K562 (cell line): ENCODE results near the gene SLC22A4. TPM values are rescaled to one million over a fixed set of nuclear protein-coding genes. Genes with fewer than 3 reads are reported as not detected.

Experiments used
- ATAC-seq: fragments of 200-7000 bp; cut with Tn5 transposase; 3 replicates; pipeline ENCODE4 v1.9.1; 2020; ENCODE audit warnings: moderate library complexity
- BruUV-seq: library from RNA; stranded (reverse); fragments of 400-500 nt; replicated peaks from 2 replicates; lab custom pipeline; 2021; lab: Mats Ljungman, UMichigan
- CTCF ChIA-PET: fragments of 300-600 bp; formaldehyde crosslinking; extraction: SDS; loops from one replicate; lab custom pipeline; 2021; ENCODE audit warnings: low intra/inter-chr PET ratio; lab: Yijun Ruan, JAX
- POLR2A ChIA-PET: fragments of 300-600, 350-650 bp; sonication (Branson Sonifier 250); formaldehyde crosslinking; extraction: SDS; loops from one replicate; lab custom pipeline; 2021; ENCODE audit warnings: antibody characterized with exemption, inconsistent platforms; lab: Yijun Ruan, JAX
- DNase-seq, 4 experiments: peaks; one replicate each; pipeline versions ENCODE4 v3.0.0 to v3.0.0-alpha.2; 2011 to 2018; ENCODE audit warnings: low spot score in 3 of 4, mixed read lengths in 3 of 4; ENCODE audit errors: extremely low read depth in 1 of 4
- FAIRE-seq: peaks from 2 replicates; lab custom pipeline; 2011; peaks lifted over from hg19 to GRCh38; lab: Jason Lieb, UNC
- H2AFZ ChIP-seq: 2 replicates; pipeline ENCODE4 v1.6.0; 2011; ENCODE audit warnings: low read depth, low read length, control low read depth, inconsistent platforms
- H3K27ac ChIP-seq: fragments of 200-600 bp; 3 replicates; pipeline ENCODE4 v1.8.0; 2011; ENCODE audit warnings: low read depth, mild to moderate bottlenecking, control low read depth, inconsistent platforms, low read length, moderate library complexity, mixed read lengths; ENCODE audit errors: extremely low read depth
- H3K27me3 ChIP-seq, 2 experiments: fragments of 300-600 bp in 1 of 2; 2 replicates in 1 of 2; 3 replicates in 1 of 2; pipeline versions ENCODE4 v1.6.0 to v1.8.0; 2011; ENCODE audit warnings: inconsistent platforms in 2 of 2, low read length in 2 of 2, mild to moderate bottlenecking in 1 of 2, mixed read lengths in 1 of 2, moderate library complexity in 1 of 2; ENCODE audit not compliant: control insufficient read depth in 2 of 2, insufficient read depth in 2 of 2
- H3K36me3 ChIP-seq: fragments of 300-600 bp; 3 replicates; pipeline ENCODE4 v1.8.0; 2011; ENCODE audit warnings: mild to moderate bottlenecking, low read length, inconsistent platforms; ENCODE audit not compliant: control insufficient read depth, insufficient read depth
- H3K4me1 ChIP-seq, 2 experiments: fragments of 200-600 bp in 1 of 2; replicated peaks in 1 of 2; 2 replicates in 1 of 2; 3 replicates in 1 of 2; pipeline versions ENCODE4 v1.5.1 to v1.8.0; 2011; ENCODE audit warnings: inconsistent platforms in 2 of 2, low read length in 2 of 2, mild to moderate bottlenecking in 1 of 2, mixed read lengths in 1 of 2, moderate library complexity in 1 of 2; ENCODE audit not compliant: control insufficient read depth in 2 of 2, insufficient read depth in 2 of 2
- H3K4me2 ChIP-seq: 2 replicates; pipeline ENCODE4 v1.6.1; 2011; ENCODE audit warnings: low read length, control low read depth, inconsistent platforms, mixed read lengths; ENCODE audit not compliant: insufficient read depth
- H3K4me3 ChIP-seq: fragments of 200-600 bp; sonication (generic), shearing (Covaris generic); 2 replicates; pipeline ENCODE4 v1.5.1; 2016; ENCODE audit warnings: control low read depth, inconsistent platforms
- H3K79me2 ChIP-seq: fragments of 200-600 bp; 3 replicates; pipeline ENCODE4 v1.8.0; 2011; ENCODE audit warnings: low read length, inconsistent platforms; ENCODE audit not compliant: control insufficient read depth, insufficient read depth
- H3K9ac ChIP-seq, 2 experiments: 2 replicates each; pipeline versions ENCODE4 v1.6.0 to v1.6.1; 2011; ENCODE audit warnings: low read depth in 2 of 2, low read length in 2 of 2, control low read depth in 1 of 2, inconsistent platforms in 1 of 2, mild to moderate bottlenecking in 1 of 2, mixed read lengths in 1 of 2; ENCODE audit not compliant: insufficient read depth in 1 of 2
- H3K9me1 ChIP-seq: one replicate; pipeline ENCODE4 v1.6.0; 2011; ENCODE audit warnings: inconsistent platforms, mild to moderate bottlenecking, low read length, moderate library complexity; ENCODE audit not compliant: control insufficient read depth, insufficient read depth
- H3K9me3 ChIP-seq: replicated peaks from 2 replicates; pipeline ENCODE4 v1.5.1; 2011; ENCODE audit warnings: low read depth, low read length, inconsistent platforms; ENCODE audit not compliant: control insufficient read depth, insufficient read depth
- H4K20me1 ChIP-seq: replicated peaks from 2 replicates; pipeline ENCODE4 v1.6.1; 2011; ENCODE audit warnings: low read length, inconsistent platforms, mixed read lengths; ENCODE audit not compliant: control insufficient read depth, insufficient read depth
- ARHGAP35 ChIP-seq: fragments of 450-650 bp; IDR thresholded peaks from 2 replicates; pipeline ENCODE4 v1.6.1; 2018; ENCODE audit not compliant: partially characterized antibody
- HBP1 ChIP-seq: fragments of 450-650 bp; formaldehyde crosslinking; IDR thresholded peaks from 2 replicates; pipeline ENCODE4 v1.4.0; 2022; ENCODE audit warnings: missing genetic modification characterization
- KDM4B ChIP-seq, 2 experiments: fragments of 450-650 bp in 1 of 2; sonication (generic) in 1 of 2; IDR thresholded peaks; 2 replicates each; pipeline ENCODE4 v1.6.1; 2016 to 2017; ENCODE audit warnings: borderline replicate concordance in 2 of 2, antibody characterized with exemption in 1 of 2, low read depth in 1 of 2, mild to moderate bottlenecking in 1 of 2
- MTA1 ChIP-seq: fragments of 450-650 bp; IDR thresholded peaks from 2 replicates; pipeline ENCODE4 v1.6.1; 2017; ENCODE audit warnings: borderline replicate concordance
- RBM25 ChIP-seq: fragments of 200-400 bp; formaldehyde crosslinking; IDR thresholded peaks from 2 replicates; pipeline ENCODE4 v1.6.1; 2018; ENCODE audit warnings: low read length, low read depth, moderate library complexity; ENCODE audit not compliant: severe bottlenecking
- ZNF444 ChIP-seq: fragments of 250-450 bp; sonication (Bioruptor Pico); IDR thresholded peaks from 2 replicates; pipeline ENCODE4 v1.4.0; 2020; ENCODE audit warnings: mild to moderate bottlenecking, moderate library complexity
- ZNF707 ChIP-seq: fragments of 250-450 bp; sonication (Bioruptor Pico); conservative IDR thresholded peaks from 2 replicates; pipeline ENCODE4 v1.8.0; 2022; ENCODE audit warnings: inconsistent platforms, mild to moderate bottlenecking, moderate library complexity
- WGBS: fragments of 100-300 bp; shearing (Covaris generic); methylation state at CpG from one replicate; pipeline ENCODE4 v1.1.6; 2016; ENCODE audit warnings: low coverage, mixed read lengths; ENCODE audit not compliant: insufficient coverage; ENCODE audit errors: missing lambda C conversion rate; 5-methylcytosine and 5-hydroxymethylcytosine counted together
- in situ Hi-C: fragments of 300-500 bp; cut with MboI; formaldehyde crosslinking; loops from 4 replicates; pipeline ENCODE4 v1.15.0; 2018; ENCODE audit warnings: inconsistent platforms, mixed read lengths
- intact Hi-C: fragments of 100-400 bp; cut with micrococcal nuclease; formaldehyde crosslinking; loops from 2 replicates; pipeline ENCODE4 v1.14.2; 2022
- polyA plus RNA-seq, 8 experiments: library from polyadenylated mRNA; depleted of rRNA in 4 of 8; stranded (reverse) in 5 of 8; unstranded in 3 of 8; fragments of >200 nt; fragmentation: Nextera tagmentation in 2 of 8; fragmentation: Illumina TruSeq in 1 of 8; extraction: Ambion mirVana in 2 of 8; extraction: Trizol in 1 of 8; gene quantifications; 2 replicates each; pipeline versions ENCODE4 v1.2.1 to v1.2.3, GENCODE V29; 2011 to 2014; ENCODE audit warnings: inconsistent platforms in 1 of 8, missing spikeins in 1 of 8
- total RNA-seq, 7 experiments: library from RNA; depleted of rRNA in 6 of 7; stranded (reverse); fragments of >200 nt in 6 of 7; fragmentation: Illumina TruSeq in 2 of 7; extraction: Trizol in 2 of 7; gene quantifications; 2 replicates each; pipeline versions ENCODE4 v1.2.1 to v1.2.3, GENCODE V29; 2011 to 2021; ENCODE audit warnings: low replicate concordance in 1 of 7
- TF ChIP-seq, protein P1 (sequence below), 2 experiments: fragments of 450-650 bp in 1 of 2; IDR thresholded peaks; 2 replicates each; pipeline ENCODE4 v1.6.1; 2011 to 2017; ENCODE audit warnings: low read depth in 2 of 2, antibody characterized with exemption in 1 of 2, borderline replicate concordance in 1 of 2, low read length in 1 of 2, mild to moderate bottlenecking in 1 of 2, mixed read lengths in 1 of 2; ENCODE audit not compliant: control insufficient read depth in 1 of 2
- TF ChIP-seq, protein P2 (sequence below): sonication (generic); formaldehyde crosslinking; IDR thresholded peaks from 2 replicates; pipeline ENCODE4 v1.8.0; 2023; ENCODE audit warnings: mild to moderate bottlenecking, missing genetic modification reagents

Gene SLC22A4
- total and polyA plus RNA-seq, 9 of the 15 experiments (the other 6 are each of a cell fraction or from before 2014, with no cell fraction given), result 2.7 to 9.5 (median 6.2) TPM

- TF ChIP-seq ZNF707 (CRISPR knock-in tag) (no peak), KDM4B (IDR thresholded peaks at IDR 0.05; ENCODE audit: borderline replicate concordance in 2 of 2, low read depth in 1 of 2) (no peak)
- TF ChIP-seq, protein P1, sequence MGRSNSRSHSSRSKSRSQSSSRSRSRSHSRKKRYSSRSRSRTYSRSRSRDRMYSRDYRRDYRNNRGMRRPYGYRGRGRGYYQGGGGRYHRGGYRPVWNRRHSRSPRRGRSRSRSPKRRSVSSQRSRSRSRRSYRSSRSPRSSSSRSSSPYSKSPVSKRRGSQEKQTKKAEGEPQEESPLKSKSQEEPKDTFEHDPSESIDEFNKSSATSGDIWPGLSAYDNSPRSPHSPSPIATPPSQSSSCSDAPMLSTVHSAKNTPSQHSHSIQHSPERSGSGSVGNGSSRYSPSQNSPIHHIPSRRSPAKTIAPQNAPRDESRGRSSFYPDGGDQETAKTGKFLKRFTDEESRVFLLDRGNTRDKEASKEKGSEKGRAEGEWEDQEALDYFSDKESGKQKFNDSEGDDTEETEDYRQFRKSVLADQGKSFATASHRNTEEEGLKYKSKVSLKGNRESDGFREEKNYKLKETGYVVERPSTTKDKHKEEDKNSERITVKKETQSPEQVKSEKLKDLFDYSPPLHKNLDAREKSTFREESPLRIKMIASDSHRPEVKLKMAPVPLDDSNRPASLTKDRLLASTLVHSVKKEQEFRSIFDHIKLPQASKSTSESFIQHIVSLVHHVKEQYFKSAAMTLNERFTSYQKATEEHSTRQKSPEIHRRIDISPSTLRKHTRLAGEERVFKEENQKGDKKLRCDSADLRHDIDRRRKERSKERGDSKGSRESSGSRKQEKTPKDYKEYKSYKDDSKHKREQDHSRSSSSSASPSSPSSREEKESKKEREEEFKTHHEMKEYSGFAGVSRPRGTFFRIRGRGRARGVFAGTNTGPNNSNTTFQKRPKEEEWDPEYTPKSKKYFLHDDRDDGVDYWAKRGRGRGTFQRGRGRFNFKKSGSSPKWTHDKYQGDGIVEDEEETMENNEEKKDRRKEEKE (IDR thresholded peaks at IDR 0.05; ENCODE audit: borderline replicate concordance in 1 of 2, control insufficient read depth in 1 of 2, low read depth in 2 of 2, low read length in 1 of 2), result no peak
These were observed 82.8 kb downstream of the SLC22A4 start (continued) for GRCh38 chr5:132376694-132377641.

GRCh38 chr5:132377738-132378137, 83.5 kb downstream of the SLC22A4 start:
- Histone ChIP-seq H3K4me1 (peaks cover 0 to 5% of the 10 kb centered on the region in 2 experiments; a peak in 1 of 5 replicates), H3K4me2 (no peak overlapping the region), H3K36me3 (peaks cover 43% of the 10 kb centered on the region), H3K79me2 (peaks cover 13% of the 10 kb centered on the region), H4K20me1 (0 out of 2 replicates have a peak, but pooled peaks cover 3% of the 10 kb centered on the region), H3K9me3 (no peaks in the 10 kb centered on the region), H3K27me3 (no peaks in the 10 kb centered on the region), H2AFZ (no peak overlapping the region), H3K27ac (no peak overlapping the region), H3K9me1 (no peaks in the 10 kb centered on the region), H3K4me3 (no peak overlapping the region), H3K9ac (peak overlapping the region in 1 of 2 experiments; percentile 31; a peak in 1 of 4 replicates)
- no TSS peak for BruUV-seq
- intact Hi-C loops (no loop called here), in situ Hi-C loops (loop anchor here (25.0 kb wide), 1 partner anchor 315 kb away; the partner anchor contains the start of genes CSF2 and IL3)
- FAIRE-seq (no peak), ATAC-seq (no peak), DNase-seq (no peak)
- POLR2A ChIA-PET, result interaction anchor here (0.6 kb wide), 3 partner anchors 10 to 303 kb away, joined by 3 to 4 read pairs (median 3); no protein-coding TSS in a partner anchor
- WGBS, result 69% methylated on average over 7 of the region's 7 CpGs
- CTCF ChIA-PET, result no interaction called here
- TF ChIP-seq MTA1 (no peak), ZNF444 (CRISPR knock-in tag) (no peak), RBM25 (no peak), ARHGAP35 (no peak), HBP1 (CRISPR knock-in tag) (no peak)
- TF ChIP-seq, protein P2, sequence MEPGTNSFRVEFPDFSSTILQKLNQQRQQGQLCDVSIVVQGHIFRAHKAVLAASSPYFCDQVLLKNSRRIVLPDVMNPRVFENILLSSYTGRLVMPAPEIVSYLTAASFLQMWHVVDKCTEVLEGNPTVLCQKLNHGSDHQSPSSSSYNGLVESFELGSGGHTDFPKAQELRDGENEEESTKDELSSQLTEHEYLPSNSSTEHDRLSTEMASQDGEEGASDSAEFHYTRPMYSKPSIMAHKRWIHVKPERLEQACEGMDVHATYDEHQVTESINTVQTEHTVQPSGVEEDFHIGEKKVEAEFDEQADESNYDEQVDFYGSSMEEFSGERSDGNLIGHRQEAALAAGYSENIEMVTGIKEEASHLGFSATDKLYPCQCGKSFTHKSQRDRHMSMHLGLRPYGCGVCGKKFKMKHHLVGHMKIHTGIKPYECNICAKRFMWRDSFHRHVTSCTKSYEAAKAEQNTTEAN, result no peak
